ENCODE measurements around the gene NCCRP1.

The NCCRP1 gene

DNA sequence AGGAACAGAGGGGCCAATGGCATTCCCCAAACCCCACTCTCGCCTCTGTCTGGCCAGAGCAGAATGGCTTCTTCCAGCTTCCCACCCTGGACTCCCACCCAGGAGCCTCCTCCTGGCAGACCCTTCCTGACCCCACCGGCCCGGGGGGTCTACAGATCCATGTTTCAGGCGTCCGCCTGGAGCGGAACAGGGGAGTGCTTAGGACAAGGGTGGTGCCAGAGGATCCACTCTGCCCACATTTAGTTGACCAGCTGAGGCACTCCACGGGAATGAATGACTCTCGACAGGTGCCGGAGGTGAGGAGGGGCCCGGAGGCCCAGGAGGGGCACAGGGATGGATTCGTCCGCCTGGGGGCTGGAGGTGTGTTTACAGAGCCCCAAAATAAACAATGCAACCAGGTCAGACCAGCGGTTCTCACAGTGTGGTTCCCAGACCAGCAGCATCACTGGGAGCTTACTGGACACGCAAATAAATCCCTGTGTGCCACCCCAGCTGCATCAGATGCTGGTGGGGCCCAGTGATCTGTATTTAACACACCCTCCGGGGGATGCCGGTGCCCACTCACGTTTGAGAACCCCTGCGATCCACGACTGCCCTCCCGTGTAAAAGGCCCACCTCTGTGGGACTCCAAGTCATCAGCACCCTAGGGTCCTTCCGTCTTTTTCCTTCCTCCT is 15.1 kb upstream of the NCCRP1 start:
- DNase-seq: no peak

DNA sequence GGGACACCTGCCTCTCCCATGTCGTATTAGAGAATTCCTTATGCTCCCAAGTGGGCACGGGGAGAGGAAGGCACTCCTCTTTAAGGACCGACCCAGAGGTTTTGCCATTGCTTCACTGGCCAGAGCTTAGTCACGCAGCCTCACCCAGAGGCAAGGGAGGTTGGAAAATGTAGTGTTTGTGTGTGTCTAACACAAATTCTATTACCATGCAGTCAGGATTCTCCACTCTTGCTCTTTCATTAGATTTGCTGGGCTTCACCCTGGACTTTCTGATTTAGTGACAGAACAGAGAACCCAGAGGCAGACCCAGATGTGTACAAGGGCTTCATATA is 14.6 kb upstream of the NCCRP1 start:
- no peak for DNase-seq

DNA sequence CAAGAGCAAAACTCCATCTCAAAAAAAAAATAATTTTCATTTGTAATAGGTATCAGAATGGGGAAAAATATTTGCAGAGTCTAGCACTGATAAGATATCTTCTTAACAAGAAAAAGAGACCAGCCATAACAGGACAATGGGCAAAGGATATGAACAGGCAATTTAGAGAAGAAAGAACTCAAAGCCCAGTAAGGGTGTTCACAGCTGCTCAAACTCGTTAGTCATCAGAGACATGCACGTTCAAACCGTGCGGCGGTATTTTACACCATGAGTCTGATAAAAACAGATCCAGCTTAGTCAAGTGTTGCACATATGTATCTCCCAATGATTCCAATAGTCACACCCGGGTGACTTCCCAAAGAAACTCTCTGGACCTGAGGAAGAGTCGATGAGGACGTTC is 13.7 kb upstream of the NCCRP1 start:
- no peak for DNase-seq

GRCh38 chr19:39186391-39186790 is 10.4 kb upstream of the NCCRP1 start:
- no peak for DNase-seq

DNA sequence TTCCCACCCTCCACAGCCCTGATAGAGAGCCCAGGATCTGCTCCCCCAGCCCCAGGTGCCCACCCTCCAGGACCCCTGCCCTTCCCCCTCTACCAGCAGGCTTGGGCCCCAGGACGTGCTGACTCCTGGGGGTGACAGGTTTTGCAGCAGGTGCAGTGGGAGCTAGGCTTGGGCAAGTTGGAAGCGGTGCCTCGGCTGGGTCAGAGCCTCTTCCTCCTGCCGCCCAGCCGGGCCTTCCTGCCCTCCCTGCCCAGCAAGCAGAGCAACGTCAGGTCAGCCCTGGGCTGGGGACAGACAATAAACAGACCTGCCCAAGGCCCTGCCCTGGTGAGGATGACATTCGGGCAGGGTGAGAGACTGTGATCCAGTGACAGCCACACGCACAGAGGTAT is 9.2 kb upstream of the NCCRP1 start:
- DNase-seq: no peak

DNA sequence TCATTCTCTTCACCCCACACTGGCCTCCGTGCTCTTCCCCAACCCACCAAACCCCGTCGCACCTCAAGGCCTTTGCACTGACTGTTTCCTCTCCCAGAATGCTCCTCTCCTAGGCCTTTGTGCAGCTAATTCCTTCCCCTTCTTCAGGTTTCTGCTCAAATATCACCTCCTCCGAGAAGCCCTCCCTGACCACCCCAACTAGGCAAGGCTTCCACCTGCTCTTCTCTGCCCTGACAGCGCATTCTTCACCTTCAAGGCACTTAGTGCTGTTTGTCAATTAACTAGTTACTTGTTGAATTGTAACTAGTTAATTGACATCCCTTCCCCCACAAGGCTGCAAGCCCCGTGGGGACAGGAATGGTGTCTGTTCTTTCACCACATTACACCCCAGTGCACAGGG is 7.8 kb upstream of the NCCRP1 start:
- no peak for DNase-seq

DNA sequence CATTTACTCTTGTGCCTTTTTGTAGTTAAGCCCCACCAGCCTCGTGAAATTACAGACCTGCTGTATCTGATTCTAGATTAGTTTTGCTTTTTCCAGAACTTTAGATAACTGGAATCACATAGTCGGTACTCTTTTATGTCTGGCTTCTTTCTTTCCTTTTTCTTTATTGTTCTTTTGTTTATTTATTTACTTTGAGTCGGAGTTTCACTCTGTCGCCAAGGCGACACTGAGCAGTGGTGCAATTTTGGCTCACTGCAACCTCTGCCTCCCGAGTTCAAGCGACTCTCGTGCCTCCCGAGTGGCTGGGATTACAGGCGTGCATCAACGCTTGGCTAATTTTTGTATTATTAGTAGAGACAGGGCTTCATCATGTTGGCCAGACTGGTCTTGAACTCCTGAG is 6.0 kb upstream of the NCCRP1 start:
- DNase-seq: no peak

- no peak for DNase-seq
These were observed 3.9 kb upstream of the NCCRP1 start for GRCh38 chr19:39192846-39193245.

GRCh38 chr19:39193803-39194202 is 3.0 kb upstream of the NCCRP1 start:
- no peak for DNase-seq

- DNase-seq: no peak
These were observed 1.8 kb upstream of the NCCRP1 start for GRCh38 chr19:39194832-39195542.

DNA sequence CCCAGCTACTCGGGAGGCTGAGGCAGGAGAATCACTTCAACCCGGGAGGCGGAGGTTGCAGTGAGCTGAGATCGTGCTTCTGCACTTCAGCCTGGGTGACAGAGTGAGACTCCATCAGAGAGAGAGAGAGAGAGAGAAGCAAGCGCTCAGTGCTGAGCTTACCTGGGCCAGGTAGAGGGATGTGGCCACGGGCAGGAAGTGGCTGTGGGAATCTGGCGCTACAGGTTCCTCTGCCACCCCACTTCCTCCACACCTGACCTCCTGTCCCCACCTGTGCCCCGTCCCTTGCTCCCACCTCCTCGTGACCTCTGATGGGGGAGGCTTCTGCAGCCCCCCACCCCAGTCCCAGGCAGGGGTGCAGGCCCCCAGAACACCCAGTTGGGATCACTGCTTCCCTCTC is 1.0 kb upstream of the NCCRP1 start:
- no peak for DNase-seq

- no peak for DNase-seq
These were observed 444 bp upstream of the NCCRP1 start for GRCh38 chr19:39196320-39196719.

- no peak for DNase-seq
These were observed 1.0 kb downstream of the NCCRP1 start for GRCh38 chr19:39197808-39198207.

GRCh38 chr19:39199025-39199424 is 2.3 kb downstream of the NCCRP1 start:
- no peak for DNase-seq

GRCh38 chr19:39200066-39200802 is 3.5 kb downstream of the NCCRP1 start:
- no peak for DNase-seq

DNA sequence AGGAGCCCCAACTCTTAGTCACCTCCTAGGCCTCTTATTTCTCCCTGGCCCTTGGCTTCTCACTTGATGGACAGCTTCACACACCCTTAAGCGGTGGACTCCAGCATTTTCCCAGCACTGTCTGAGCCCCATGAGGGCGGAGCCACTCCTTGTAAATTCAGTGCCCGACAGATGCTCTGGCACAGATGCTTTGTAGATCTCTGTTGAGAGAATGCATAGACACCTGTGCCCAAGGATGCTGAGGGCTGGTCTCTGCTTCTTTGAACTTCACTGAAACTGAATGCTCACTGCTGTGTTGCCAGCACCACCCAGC is 4.0 kb downstream of the NCCRP1 start:
- DNase-seq: no peak

- no peak for DNase-seq
These were observed 6.2 kb downstream of the NCCRP1 start for GRCh38 chr19:39202998-39203355.

DNA sequence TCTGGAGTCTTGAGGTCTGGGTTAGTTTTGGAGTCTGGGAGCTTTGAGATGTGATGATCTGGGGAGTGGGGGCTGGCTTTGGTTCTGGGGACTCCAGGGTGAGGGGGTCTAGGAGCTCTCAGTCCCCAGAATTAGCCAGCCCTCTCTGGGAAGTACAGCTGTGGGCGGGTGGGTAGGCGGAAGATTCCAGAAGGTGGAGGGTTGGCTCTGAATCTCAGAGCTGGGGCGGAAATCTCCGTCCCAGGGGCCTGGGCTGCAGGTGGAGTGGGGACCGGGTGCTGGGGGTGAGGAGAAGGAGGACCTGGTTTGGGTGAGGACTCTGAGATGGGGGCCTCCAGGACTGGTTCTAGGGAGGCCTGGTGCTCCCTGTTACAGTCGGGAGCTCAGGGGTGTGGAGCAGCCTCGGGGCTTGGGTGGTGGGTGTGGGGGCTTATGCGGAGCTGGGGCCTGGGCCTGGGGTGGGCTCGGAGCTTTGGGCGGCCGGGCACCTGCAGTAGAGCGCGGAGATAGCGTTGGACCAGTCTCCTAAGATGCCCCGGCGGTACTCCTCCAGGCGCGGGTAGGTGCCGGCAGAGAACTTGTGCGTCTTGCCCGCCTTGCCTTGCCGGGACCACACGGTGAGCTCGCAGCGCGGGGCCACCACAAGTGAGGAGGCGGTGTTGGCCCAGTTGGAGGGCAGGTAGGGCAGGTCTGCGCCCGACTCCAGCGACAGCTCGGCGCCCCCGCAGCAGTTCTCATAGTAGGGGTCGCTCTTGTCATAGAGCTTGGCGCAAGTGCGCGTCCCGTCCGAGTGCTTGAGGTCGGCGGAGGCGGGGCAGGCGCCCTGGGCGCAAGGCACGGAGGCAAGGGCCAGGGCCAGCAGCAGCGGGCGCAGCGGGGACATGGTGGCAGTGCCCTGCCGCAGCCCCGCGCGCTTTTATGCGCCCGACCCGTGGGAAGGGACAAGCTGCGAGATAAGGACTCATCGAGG is 6.9 kb downstream of the NCCRP1 start, which contains the start of gene SYCN:
Gene SYCN (minus strand): TSS at position 892 of the 970 bp plus-strand sequence. CDS start 9 bp downstream, at position 883.
- DNase-seq: no peak

GRCh38 chr19:39205449-39205764 is 8.6 kb downstream of the NCCRP1 start:
- no peak for DNase-seq

DNA sequence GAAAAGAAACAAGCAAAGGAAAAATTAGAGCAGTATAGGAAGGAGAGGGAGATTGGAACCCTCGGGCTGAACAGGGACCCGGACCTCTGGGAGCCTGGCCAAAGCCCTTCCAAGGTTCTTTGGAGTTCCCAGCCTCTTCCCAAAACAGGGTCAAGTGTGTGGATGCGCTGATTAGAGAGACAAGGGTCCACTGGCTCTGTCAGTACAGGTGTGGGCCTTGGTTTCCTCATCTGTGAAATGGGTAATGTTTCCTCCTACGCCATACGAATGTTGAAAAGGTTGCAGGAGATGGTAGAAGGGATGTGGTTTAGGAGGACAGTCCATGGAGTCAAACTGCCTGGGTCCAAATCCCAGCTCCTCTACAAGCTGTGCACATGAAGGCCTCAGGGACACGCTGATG is 9.4 kb downstream of the NCCRP1 start:
- no peak for DNase-seq

DNA sequence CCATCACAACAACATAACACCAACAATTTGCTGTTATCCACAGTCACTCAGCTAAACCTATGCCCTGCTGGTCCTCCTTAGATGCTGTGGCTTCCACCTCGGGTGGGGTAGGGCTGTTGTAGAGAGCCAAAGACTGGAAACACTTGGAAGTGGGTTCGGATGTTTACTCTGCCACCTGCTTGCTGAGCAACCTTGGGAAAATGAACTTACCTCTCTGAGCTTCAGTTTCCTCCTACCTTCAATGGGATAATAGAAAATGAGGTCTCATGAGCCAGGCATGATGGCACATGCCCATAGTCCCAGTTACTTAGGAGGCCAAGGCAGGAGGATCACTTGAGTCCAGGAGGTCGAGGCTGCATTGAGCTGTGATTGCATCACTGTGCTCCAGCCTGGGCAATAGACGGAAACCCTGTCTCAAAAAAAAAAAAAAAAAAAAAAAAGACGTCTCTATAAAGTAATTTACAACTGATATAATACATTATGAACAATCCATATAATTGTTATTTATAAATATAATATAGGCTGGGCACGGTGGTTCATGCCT is 10.6 kb downstream of the NCCRP1 start:
- DNase-seq: no peak

- DNase-seq: no peak
These were observed 11.5 kb downstream of the NCCRP1 start for GRCh38 chr19:39208175-39208795.

DNA sequence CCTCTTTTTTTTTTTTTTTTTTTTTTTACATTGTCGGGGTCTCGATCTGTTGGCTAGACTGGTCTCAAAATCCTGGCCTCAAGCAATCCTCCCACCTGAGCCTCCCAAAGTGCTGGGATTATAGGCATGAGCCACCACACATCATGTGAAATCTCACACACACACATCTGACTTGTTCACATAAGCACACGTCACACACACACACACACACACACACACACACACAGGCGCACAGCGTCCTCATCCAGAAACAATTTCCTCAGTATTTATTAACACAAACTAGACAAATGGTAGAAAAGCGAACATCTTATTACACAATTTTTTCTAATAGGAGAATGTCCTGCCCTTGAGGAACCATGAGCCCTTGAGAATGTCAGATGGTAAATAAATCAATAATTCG is 12.4 kb downstream of the NCCRP1 start:
- no peak for DNase-seq

Measured in GDM1 (cell line).